ENCODE data around the gene TP53BP1. TPM values are rescaled to one million over a fixed set of nuclear protein-coding genes. Genes with fewer than 3 reads are reported as not detected.

Gene TP53BP1
- total RNA-seq, 2 experiments from 2014 or later, result 24.3 to 27.3 TPM

GRCh38 chr15:43436395-43436794 is 56.6 kb downstream of the TP53BP1 start:
- Mint-ChIP-seq H3K9me3 (ENCODE audit: insufficient read depth) (no peaks in the 10 kb centered on the region), H3K4me3 (no peak overlapping the region), H3K27ac (no peak overlapping the region), H3K27me3 (ENCODE audit: low read depth) (no peaks in the 10 kb centered on the region), H3K4me1 (ENCODE audit: low read depth) (peaks cover 7% of the 10 kb centered on the region), H3K36me3 (ENCODE audit: low read depth) (peaks cover 12% of the 10 kb centered on the region)
- no peak for DNase-seq
- ChIA-PET CTCF (no interaction called here), POLR2A (no interaction called here)
- ATAC-seq, result no peak

- ChIA-PET POLR2A (no interaction called here), CTCF (interaction anchor here (1.0 to 2.5 kb wide), 4 partner anchors 10 to 80 kb away, joined by 3 to 7 read pairs (median 3); no protein-coding TSS in a partner anchor)
- Mint-ChIP-seq H3K4me3 (no peak overlapping the region), H3K27me3 (ENCODE audit: low read depth) (no peaks in the 10 kb centered on the region), H3K36me3 (ENCODE audit: low read depth) (peaks cover 10% of the 10 kb centered on the region), H3K4me1 (ENCODE audit: low read depth) (no peaks in the 10 kb centered on the region), H3K9me3 (ENCODE audit: insufficient read depth) (no peaks in the 10 kb centered on the region), H3K27ac (no peak overlapping the region)
- ATAC-seq (no peak), DNase-seq (no peak)
These were observed 58.5 kb downstream of the TP53BP1 start for GRCh38 chr15:43434446-43434845.

DNA sequence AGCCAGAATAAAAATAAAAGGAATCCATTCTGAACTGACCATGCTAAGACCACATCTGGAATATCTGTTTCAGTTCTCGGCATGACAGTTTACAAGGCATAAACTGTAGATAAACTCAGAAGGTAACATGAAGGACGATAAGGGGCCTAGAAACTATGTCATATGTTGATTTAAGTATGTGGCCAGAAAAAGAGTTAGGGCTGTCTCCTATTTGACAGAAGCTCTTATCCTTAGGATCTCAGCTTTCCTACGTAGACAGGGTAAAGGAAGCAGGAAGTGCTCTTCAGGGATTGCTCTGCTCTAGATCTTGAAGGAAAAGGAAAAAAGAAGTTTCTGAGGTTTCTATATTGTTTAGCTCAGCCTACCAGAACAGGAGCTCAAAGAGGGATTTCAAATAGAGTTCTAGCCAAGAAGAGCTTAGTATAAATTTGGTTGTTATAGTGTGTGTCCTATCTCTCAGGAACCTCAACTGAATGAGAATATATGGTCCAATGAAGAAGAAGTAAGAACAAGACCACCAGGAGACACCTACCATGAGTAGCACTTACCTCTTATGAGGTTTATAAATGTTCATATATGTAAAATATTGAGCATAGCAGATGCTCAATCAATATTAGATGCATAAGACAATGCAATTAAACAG is 59.2 kb downstream of the TP53BP1 start:
- Mint-ChIP-seq H3K4me1 (ENCODE audit: low read depth) (no peaks in the 10 kb centered on the region), H3K4me3 (no peak overlapping the region), H3K27ac (no peak overlapping the region), H3K9me3 (ENCODE audit: insufficient read depth) (no peaks in the 10 kb centered on the region), H3K27me3 (ENCODE audit: low read depth) (no peaks in the 10 kb centered on the region), H3K36me3 (ENCODE audit: low read depth) (peaks cover 10% of the 10 kb centered on the region)
- DNase-seq (no peak), ATAC-seq (no peak)
- CTCF ChIA-PET, result interaction anchor here (1.0 to 2.5 kb wide), 3 partner anchors 11 to 81 kb away, joined by 3 to 7 read pairs (median 3); no protein-coding TSS in a partner anchor
- POLR2A ChIA-PET, result no interaction called here

GRCh38 chr15:43433165-43433564 is 59.8 kb downstream of the TP53BP1 start:
- no peak overlapping the region for H3K4me3 Mint-ChIP-seq
- no peak overlapping the region for H3K27ac Mint-ChIP-seq
- H3K9me3 Mint-ChIP-seq (ENCODE audit: insufficient read depth), result no peaks in the 10 kb centered on the region
- no peaks in the 10 kb centered on the region for H3K27me3 Mint-ChIP-seq (ENCODE audit: low read depth)
- H3K4me1 Mint-ChIP-seq (ENCODE audit: low read depth), result no peaks in the 10 kb centered on the region
- peaks cover 10% of the 10 kb centered on the region for H3K36me3 Mint-ChIP-seq (ENCODE audit: low read depth)
- ChIA-PET POLR2A (no interaction called here), CTCF (interaction anchor here (2.5 kb wide), 1 partner anchor 82 kb away, joined by 7 read pairs; no protein-coding TSS in a partner anchor)
- ATAC-seq (no peak), DNase-seq (no peak)

GRCh38 chr15:43429687-43430086 is 63.3 kb downstream of the TP53BP1 start:
- DNase-seq (no peak), ATAC-seq (no peak)
- Mint-ChIP-seq H3K36me3 (ENCODE audit: low read depth) (peaks cover 9% of the 10 kb centered on the region), H3K4me3 (no peak overlapping the region), H3K27me3 (ENCODE audit: low read depth) (no peaks in the 10 kb centered on the region), H3K4me1 (ENCODE audit: low read depth) (no peaks in the 10 kb centered on the region), H3K9me3 (ENCODE audit: insufficient read depth) (no peaks in the 10 kb centered on the region), H3K27ac (no peak overlapping the region)
- POLR2A ChIA-PET, result no interaction called here
- CTCF ChIA-PET, result no interaction called here

GRCh38 chr15:43423793-43424192 is 69.2 kb downstream of the TP53BP1 start:
- DNase-seq (no peak), ATAC-seq (no peak)
- POLR2A ChIA-PET, result no interaction called here
- H3K27ac Mint-ChIP-seq, result no peak overlapping the region
- H3K9me3 Mint-ChIP-seq (ENCODE audit: insufficient read depth), result no peaks in the 10 kb centered on the region
- CTCF ChIA-PET, result interaction anchor here (1.5 kb wide), 1 partner anchor 91 kb away, joined by 4 read pairs; no protein-coding TSS in a partner anchor
- peaks cover 18% of the 10 kb centered on the region for H3K36me3 Mint-ChIP-seq (ENCODE audit: low read depth)
- H3K4me3 Mint-ChIP-seq, result no peak overlapping the region
- peaks cover 13% of the 10 kb centered on the region for H3K4me1 Mint-ChIP-seq (ENCODE audit: low read depth)
- H3K27me3 Mint-ChIP-seq (ENCODE audit: low read depth), result no peaks in the 10 kb centered on the region

- H3K27ac Mint-ChIP-seq, result peak overlapping the region; percentile 40
- H3K4me3 Mint-ChIP-seq, result no peak overlapping the region
- no peaks in the 10 kb centered on the region for H3K9me3 Mint-ChIP-seq (ENCODE audit: insufficient read depth)
- DNase-seq (no peak), ATAC-seq (no peak)
- POLR2A ChIA-PET, result no interaction called here
- no peaks in the 10 kb centered on the region for H3K27me3 Mint-ChIP-seq (ENCODE audit: low read depth)
- CTCF ChIA-PET, result interaction anchor here (1.6 kb wide), 1 partner anchor 20 kb away, joined by 3 read pairs; no protein-coding TSS in a partner anchor
- peaks cover 17% of the 10 kb centered on the region for H3K36me3 Mint-ChIP-seq (ENCODE audit: low read depth)
- H3K4me1 Mint-ChIP-seq (ENCODE audit: low read depth), result peaks cover 13% of the 10 kb centered on the region
These were observed 72.1 kb downstream of the TP53BP1 start for GRCh38 chr15:43420876-43421275.

GRCh38 chr15:43420435-43420834 is 72.5 kb downstream of the TP53BP1 start:
- H3K27ac Mint-ChIP-seq, result no peak overlapping the region
- ChIA-PET CTCF (interaction anchor here (1.6 kb wide), 1 partner anchor 20 kb away, joined by 3 read pairs; no protein-coding TSS in a partner anchor), POLR2A (no interaction called here)
- H3K9me3 Mint-ChIP-seq (ENCODE audit: insufficient read depth), result no peaks in the 10 kb centered on the region
- H3K36me3 Mint-ChIP-seq (ENCODE audit: low read depth), result peaks cover 20% of the 10 kb centered on the region
- no peak overlapping the region for H3K4me3 Mint-ChIP-seq
- no peak for DNase-seq
- no peak for ATAC-seq
- H3K4me1 Mint-ChIP-seq (ENCODE audit: low read depth), result peaks cover 13% of the 10 kb centered on the region
- no peaks in the 10 kb centered on the region for H3K27me3 Mint-ChIP-seq (ENCODE audit: low read depth)

- Mint-ChIP-seq H3K27me3 (ENCODE audit: low read depth) (no peaks in the 10 kb centered on the region), H3K9me3 (ENCODE audit: insufficient read depth) (no peaks in the 10 kb centered on the region), H3K4me3 (no peak overlapping the region), H3K4me1 (ENCODE audit: low read depth) (no peaks in the 10 kb centered on the region), H3K36me3 (ENCODE audit: low read depth) (peaks cover 36% of the 10 kb centered on the region), H3K27ac (no peak overlapping the region)
- ATAC-seq, result no peak
- DNase-seq, result no peak
- CTCF ChIA-PET, result no interaction called here
- POLR2A ChIA-PET, result no interaction called here
These were observed 78.8 kb downstream of the TP53BP1 start for GRCh38 chr15:43414196-43414595.

- Mint-ChIP-seq H3K27ac (no peak overlapping the region), H3K9me3 (ENCODE audit: insufficient read depth) (no peaks in the 10 kb centered on the region), H3K27me3 (ENCODE audit: low read depth) (no peaks in the 10 kb centered on the region), H3K4me3 (no peak overlapping the region), H3K36me3 (ENCODE audit: low read depth) (peaks cover 50% of the 10 kb centered on the region), H3K4me1 (ENCODE audit: low read depth) (no peaks in the 10 kb centered on the region)
- DNase-seq, result no peak
- no peak for ATAC-seq
- CTCF ChIA-PET, result no interaction called here
- POLR2A ChIA-PET, result no interaction called here
These were observed 80.9 kb downstream of the TP53BP1 start for GRCh38 chr15:43412096-43412495.

- ChIA-PET CTCF (no interaction called here), POLR2A (no interaction called here)
- DNase-seq, result no peak
- Mint-ChIP-seq H3K36me3 (ENCODE audit: low read depth) (peaks cover 59% of the 10 kb centered on the region), H3K27me3 (ENCODE audit: low read depth) (no peaks in the 10 kb centered on the region), H3K4me3 (no peak overlapping the region), H3K9me3 (ENCODE audit: insufficient read depth) (no peaks in the 10 kb centered on the region), H3K27ac (no peak overlapping the region), H3K4me1 (ENCODE audit: low read depth) (no peaks in the 10 kb centered on the region)
- ATAC-seq, result no peak
These were observed 82.3 kb downstream of the TP53BP1 start for GRCh38 chr15:43410572-43411214.

- Mint-ChIP-seq H3K36me3 (ENCODE audit: low read depth) (peaks cover 65% of the 10 kb centered on the region), H3K27ac (no peak overlapping the region), H3K27me3 (ENCODE audit: low read depth) (no peaks in the 10 kb centered on the region), H3K4me3 (no peak overlapping the region), H3K9me3 (ENCODE audit: insufficient read depth) (no peaks in the 10 kb centered on the region), H3K4me1 (ENCODE audit: low read depth) (peaks cover 2% of the 10 kb centered on the region)
- CTCF ChIA-PET, result no interaction called here
- POLR2A ChIA-PET, result no interaction called here
- ATAC-seq (no peak), DNase-seq (no peak)
These were observed 84.2 kb downstream of the TP53BP1 start for GRCh38 chr15:43408789-43409188.
